AG09319 (cell line): ENCODE results near the gene COL23A1.

Experiments
- DNase-seq: peaks from one replicate; pipeline ENCODE4 v3.0.0-alpha.2; 2010; ENCODE audit warnings: low read depth; ENCODE audit errors: extremely low read depth
- CTCF ChIP-seq: IDR thresholded peaks from 2 replicates; pipeline ENCODE4 v1.5.1; 2011; ENCODE audit warnings: low read depth, mild to moderate bottlenecking, inconsistent platforms, low read length, moderate library complexity

Gene COL23A1

GRCh38 chr5:178606269-178606668 lies 16.1 kb upstream of the COL23A1 start:
- TF ChIP-seq CTCF = no peak
- no peak for DNase-seq

GRCh38 chr5:178605788-178606187 lies 15.6 kb upstream of the COL23A1 start:
- DNase-seq = no peak
- TF ChIP-seq CTCF = no peak

DNA sequence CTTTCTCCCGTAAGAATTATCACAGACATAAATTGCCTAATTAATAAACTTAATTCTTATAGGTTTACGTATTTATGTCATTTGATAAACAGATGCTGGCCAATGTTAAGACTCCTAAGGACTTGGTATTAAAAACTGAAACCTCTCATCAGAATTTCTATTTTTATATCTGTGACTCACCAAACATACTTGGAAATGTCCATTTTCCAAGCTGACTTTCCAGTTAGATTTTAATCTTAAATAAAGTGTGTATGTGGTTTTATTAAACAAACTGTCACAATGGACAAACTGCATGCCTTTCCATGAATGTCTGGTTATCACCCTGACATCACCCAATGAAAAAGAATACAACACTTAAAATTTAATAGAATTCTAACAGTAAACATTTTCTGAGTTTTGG lies 12.6 kb upstream of the COL23A1 start:
- DNase-seq = no peak
- TF ChIP-seq CTCF = no peak

DNA sequence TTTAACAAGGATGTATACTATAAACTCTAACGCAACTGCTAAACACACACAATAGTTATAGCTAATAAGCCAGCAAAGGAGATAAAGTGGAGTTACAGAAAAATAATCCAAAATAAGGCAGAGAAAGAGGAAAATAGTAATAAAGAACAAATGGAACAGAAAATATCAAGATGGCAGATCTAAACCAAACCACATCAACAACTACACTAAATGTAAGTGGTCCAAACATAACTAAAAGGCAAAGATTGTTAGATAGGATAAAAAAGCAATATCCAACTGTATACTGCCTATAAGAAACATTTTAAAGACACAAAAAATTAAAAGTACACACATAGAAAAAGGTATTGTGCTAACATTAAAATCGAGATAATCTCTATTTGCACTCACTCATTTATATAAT lies 5.6 kb upstream of the COL23A1 start:
- no peak for TF ChIP-seq CTCF
- DNase-seq = no peak

DNA sequence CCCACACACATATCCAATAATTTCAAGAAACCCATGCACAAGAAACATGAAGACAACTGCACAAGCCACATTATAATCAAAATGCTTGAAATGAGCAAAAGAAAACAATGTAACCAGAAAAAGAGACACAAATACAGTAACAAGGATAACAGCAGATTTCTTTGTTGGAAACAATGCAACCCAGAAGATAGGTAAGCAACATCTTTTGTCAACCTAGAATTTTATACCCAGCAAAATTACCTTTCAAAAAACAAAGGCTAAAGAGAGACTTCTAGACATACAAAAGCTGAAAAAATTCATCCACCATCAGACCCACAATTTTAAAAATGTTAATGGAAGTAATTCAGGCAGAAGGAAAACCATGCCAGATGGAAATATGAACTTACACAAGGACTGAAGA lies 5.0 kb upstream of the COL23A1 start:
- TF ChIP-seq CTCF = no peak
- DNase-seq = no peak

DNA sequence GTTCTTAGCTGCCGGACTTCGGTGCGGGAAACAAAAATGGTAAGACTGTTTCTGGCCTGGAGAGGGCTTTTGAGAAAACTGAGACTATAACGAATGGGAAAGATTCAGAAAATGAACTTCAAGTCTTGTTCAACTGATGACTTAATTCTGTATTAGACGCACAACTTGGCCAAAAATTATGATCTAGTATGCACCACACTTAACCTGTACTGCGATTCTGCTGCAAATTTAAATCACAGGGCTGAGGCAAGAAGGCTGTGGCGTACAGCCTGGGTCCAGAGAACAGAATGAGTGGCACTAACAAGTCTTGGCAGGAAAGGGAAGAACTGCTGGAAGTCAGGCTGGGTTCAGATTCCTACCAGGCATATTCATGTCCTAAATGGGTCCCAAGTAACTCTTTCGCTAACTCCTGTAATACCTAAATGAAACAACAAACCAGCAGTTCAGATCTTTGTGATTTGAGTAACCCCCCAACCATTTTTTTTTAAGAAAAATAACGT lies 781 bp upstream of the COL23A1 start:
- no peak for TF ChIP-seq CTCF
- no peak for DNase-seq

DNA sequence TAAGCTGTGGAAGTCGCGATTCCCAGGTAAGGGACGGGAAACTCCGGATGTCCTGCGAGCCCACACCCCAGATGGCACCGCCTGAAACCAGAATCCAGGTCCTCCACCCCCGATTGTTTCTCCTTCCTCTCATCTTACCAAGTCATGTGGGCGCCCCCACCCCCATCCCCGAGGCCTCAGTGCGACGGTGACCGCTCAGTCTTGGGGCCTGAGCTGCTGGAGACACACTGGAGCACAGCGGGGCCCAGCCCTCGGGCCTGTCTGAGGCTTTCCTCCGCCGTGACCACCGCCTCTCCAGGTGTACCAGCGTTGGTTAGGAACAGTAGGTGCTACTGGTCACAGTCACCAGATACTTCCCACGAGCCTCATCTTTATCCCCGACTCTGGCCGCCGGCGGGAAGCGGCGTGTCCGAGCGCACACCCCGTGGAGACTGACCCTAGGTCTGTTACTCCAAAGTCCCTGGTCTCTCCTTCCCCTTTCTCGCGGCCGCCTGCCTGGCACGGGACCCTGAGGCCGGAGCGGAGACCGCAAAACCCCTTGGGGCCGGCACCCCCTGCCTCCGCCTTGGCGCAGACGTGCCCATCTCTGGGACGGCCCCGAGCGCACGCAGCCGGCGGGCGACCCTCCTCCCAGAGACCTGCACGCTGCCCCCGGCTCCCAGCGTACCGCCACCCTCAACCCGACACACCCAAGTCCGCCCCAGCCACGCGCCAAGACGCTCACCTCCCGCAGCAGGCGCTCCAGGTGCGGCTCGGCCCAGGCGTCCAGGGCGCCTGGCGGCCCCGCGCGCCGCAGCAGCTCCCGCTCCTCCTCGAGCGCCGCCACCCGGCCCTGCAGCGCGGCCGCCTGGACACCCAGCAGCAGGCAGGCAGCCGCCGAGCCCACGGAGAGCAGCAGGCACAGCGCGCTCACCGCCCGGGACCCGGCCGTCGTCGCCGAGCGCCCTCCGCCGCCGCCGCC lies 733 bp downstream of the COL23A1 start:
- DNase-seq = no peak
- TF ChIP-seq CTCF = no peak; the same call in 1 of the 2 replicates
